Esophagus squamous epithelium (tissue), 5 donors: ENCODE data around the gene VSTM4. TPM values are rescaled to one million over a fixed set of nuclear protein-coding genes. Genes with fewer than 3 reads are reported as not detected.

ENCODE experiments used
- DNase-seq: peaks from one replicate; lab custom pipeline; 2025; lab: John Stamatoyannopoulos, UW
- H3K27ac ChIP-seq, 4 donors: fragments of 200-600 bp; sonication (generic); one replicate each; pipeline ENCODE4 v1.5.1; 2016 to 2019; ENCODE audit warnings: mild to moderate bottlenecking in 1 of 4
- H3K27me3 ChIP-seq, 4 donors: fragments of 200-600 bp; sonication (generic); 1 replicate in 3 of 4; 2 replicates in 1 of 4; pipeline versions ENCODE4 v1.5.1 to v1.6.0; 2017 to 2021; ENCODE audit warnings: antibody characterized with exemption in 1 of 4
- H3K36me3 ChIP-seq, 3 donors: fragments of 200-600 bp; sonication (generic); one replicate each; pipeline ENCODE4 v1.5.1; 2016 to 2019
- H3K4me1 ChIP-seq, 3 donors: fragments of 200-600 bp; sonication (generic); one replicate each; pipeline ENCODE4 v1.5.1; 2017 to 2019
- H3K4me3 ChIP-seq, 4 donors: fragments of 200-600 bp; sonication (generic); 1 replicate in 3 of 4; 2 replicates in 1 of 4; pipeline ENCODE4 v1.5.1; 2016 to 2019; ENCODE audit warnings: mild to moderate bottlenecking in 2 of 4, moderate library complexity in 1 of 4
- H3K9me3 ChIP-seq, 3 donors: fragments of 200-600 bp; sonication (generic); one replicate each; pipeline ENCODE4 v1.5.1; 2016 to 2019
- CTCF ChIP-seq, 6 experiments: fragments of 450-650 bp in 4 of 6; fragments of 200-600 bp in 2 of 6; sonication (generic) in 2 of 6; IDR thresholded peaks; one replicate each; pipeline ENCODE4 v1.5.1; 2016 to 2019; ENCODE audit warnings: antibody characterized with exemption in 6 of 6, mild to moderate bottlenecking in 4 of 6, moderate library complexity in 4 of 6
- POLR2A ChIP-seq, 4 donors: fragments of 450-650 bp; IDR thresholded peaks; one replicate each; pipeline ENCODE4 v1.6.1; 2017; ENCODE audit warnings: antibody characterized with exemption in 4 of 4, mild to moderate bottlenecking in 4 of 4, moderate library complexity in 3 of 4
- WGBS, 2 donors: methylation state at CpG; one replicate each; pipeline ENCODE4 v1.1.5; 2018; 5-methylcytosine and 5-hydroxymethylcytosine counted together
- intact Hi-C: fragments of 100-400 bp; cut with DNase I; formaldehyde crosslinking; loops from one replicate; pipeline ENCODE4 v1.15.0; 2022
- total RNA-seq, 4 donors: library from RNA; depleted of rRNA; stranded (reverse); fragments of >200 nt; gene quantifications; one replicate each; pipeline ENCODE4 v1.1.0, GENCODE V29; 2016
- donor health status: DM: yes; HTN: yes; CAD: no.

The VSTM4 gene
- total RNA-seq, 4 donors from 2014 or later, result 0.80 to 6.9 (median 1.9) TPM

GRCh38 chr10:49021685-49022084 is 93.6 kb downstream of the VSTM4 start:
- no peaks in the 10 kb centered on the region for H3K9me3 ChIP-seq
- no peak overlapping the region for H3K4me3 ChIP-seq
- 90 to 93% methylated on average over 6 of the region's 6 CpGs for WGBS, 2 donors
- no peak for TF ChIP-seq POLR2A (IDR thresholded peaks at IDR 0.05)
- TF ChIP-seq CTCF (IDR thresholded peaks at IDR 0.05), result no peak
- no peak for DNase-seq
- H3K36me3 ChIP-seq, result peaks cover 0 to 9% (median 0%) of the 10 kb centered on the region in 3 donors
- peaks cover 0 to 17% (median 4%) of the 10 kb centered on the region in 3 donors for H3K4me1 ChIP-seq
- intact Hi-C loops, result no loop called here
- H3K27me3 ChIP-seq, result no peaks in the 10 kb centered on the region
- H3K27ac ChIP-seq, result no peak overlapping the region

GRCh38 chr10:49015700-49016099 is 99.6 kb downstream of the VSTM4 start:
- no peak for TF ChIP-seq CTCF (IDR thresholded peaks at IDR 0.05)
- TF ChIP-seq POLR2A (IDR thresholded peaks at IDR 0.05), result no peak
- Histone ChIP-seq H3K27me3 (no peaks in the 10 kb centered on the region), H3K36me3 (peaks cover 0 to 9% (median 0%) of the 10 kb centered on the region in 3 donors), H3K4me1 (peaks cover 0 to 21% (median 5%) of the 10 kb centered on the region in 3 donors), H3K27ac (no peak overlapping the region), H3K9me3 (no peaks in the 10 kb centered on the region), H3K4me3 (no peak overlapping the region)
- no peak for DNase-seq
- 100% methylated on average over 1 to 2 of the region's 4 CpGs for WGBS, 2 donors
- intact Hi-C loops, result no loop called here

- H3K36me3 ChIP-seq, result no peaks in the 10 kb centered on the region
- no peak for DNase-seq
- no peak for TF ChIP-seq POLR2A (IDR thresholded peaks at IDR 0.05)
- no peak for TF ChIP-seq CTCF (IDR thresholded peaks at IDR 0.05)
- H3K27ac ChIP-seq, result no peak overlapping the region
- no peak overlapping the region for H3K4me3 ChIP-seq
- no peaks in the 10 kb centered on the region for H3K9me3 ChIP-seq
- peaks cover 0 to 3% (median 0%) of the 10 kb centered on the region in 4 donors for H3K27me3 ChIP-seq
- H3K4me1 ChIP-seq, result peaks cover 0 to 39% (median 8%) of the 10 kb centered on the region in 3 donors
- 61 to 78% methylated on average over 4 of the region's 4 CpGs for WGBS, 2 donors
- intact Hi-C loops, result no loop called here
Observed at GRCh38 chr10:49012603-49013002, 102.7 kb downstream of the VSTM4 start.

GRCh38 chr10:49011756-49012155 is 103.6 kb downstream of the VSTM4 start:
- 90 to 97% methylated on average over 3 to 5 of the region's 11 CpGs for WGBS, 2 donors
- Histone ChIP-seq H3K4me3 (no peak overlapping the region), H3K4me1 (peaks cover 0 to 39% (median 8%) of the 10 kb centered on the region in 3 donors), H3K9me3 (no peaks in the 10 kb centered on the region), H3K36me3 (no peaks in the 10 kb centered on the region), H3K27me3 (peaks cover 0 to 3% (median 0%) of the 10 kb centered on the region in 4 donors), H3K27ac (no peak overlapping the region)
- intact Hi-C loops, result no loop called here
- no peak for DNase-seq
- TF ChIP-seq POLR2A (IDR thresholded peaks at IDR 0.05), result no peak
- no peak for TF ChIP-seq CTCF (IDR thresholded peaks at IDR 0.05)

GRCh38 chr10:49010865-49011264 is 104.5 kb downstream of the VSTM4 start:
- no peak overlapping the region for H3K4me3 ChIP-seq
- 28 to 50% methylated on average over 3 of the region's 4 CpGs for WGBS, 2 donors
- no peak overlapping the region for H3K27ac ChIP-seq
- H3K4me1 ChIP-seq, result peaks cover 0 to 39% (median 8%) of the 10 kb centered on the region in 3 donors
- H3K27me3 ChIP-seq, result peaks cover 0 to 3% (median 0%) of the 10 kb centered on the region in 4 donors
- intact Hi-C loops, result no loop called here
- no peaks in the 10 kb centered on the region for H3K36me3 ChIP-seq
- no peaks in the 10 kb centered on the region for H3K9me3 ChIP-seq
- DNase-seq, result no peak
- TF ChIP-seq CTCF (IDR thresholded peaks at IDR 0.05) (no peak), POLR2A (IDR thresholded peaks at IDR 0.05) (no peak)
